HepG2 (cell line): ENCODE data around the gene TEF. TPM values are rescaled to one million over a fixed set of nuclear protein-coding genes. Genes with fewer than 3 reads are reported as not detected.

Experiments used
- GATAD1 ChIP-seq: IDR thresholded peaks from 2 replicates; pipeline ENCODE4 v1.6.1; 2016; ENCODE audit warnings: missing genetic modification reagents, missing compliant biosample characterization
- JUN ChIP-seq: sonication (generic); formaldehyde crosslinking; IDR thresholded peaks from 2 replicates; pipeline ENCODE4 v1.4.0; 2020; ENCODE audit warnings: mild to moderate bottlenecking, missing genetic modification reagents
- MXI1 ChIP-seq: IDR thresholded peaks from 3 replicates; pipeline ENCODE4 v1.6.1; 2012; ENCODE audit warnings: low read depth, low read length, inconsistent platforms, borderline replicate concordance
- PPARG ChIP-seq: conservative IDR thresholded peaks from 2 replicates; pipeline ENCODE4 v1.6.1; 2016; ENCODE audit warnings: missing biosample characterization, missing genetic modification reagents
- PRPF4 ChIP-seq: fragments of 200-400 bp; formaldehyde crosslinking; IDR thresholded peaks from 2 replicates; pipeline ENCODE4 v1.6.1; 2016; ENCODE audit warnings: low read length, low read depth; ENCODE audit not compliant: poor library complexity, severe bottlenecking
- ZBTB2 ChIP-seq: sonication (generic); formaldehyde crosslinking; IDR thresholded peaks from 2 replicates; pipeline ENCODE4 v1.8.0; 2022; ENCODE audit warnings: low read depth, missing genetic modification reagents
- ZBTB43 ChIP-seq: sonication (generic); formaldehyde crosslinking; conservative IDR thresholded peaks from 2 replicates; pipeline ENCODE4 v1.4.0; 2020; ENCODE audit warnings: missing genetic modification reagents
- ZNF280D ChIP-seq: sonication (generic); formaldehyde crosslinking; IDR thresholded peaks from 2 replicates; pipeline ENCODE4 v1.5.1; 2020; ENCODE audit warnings: mild to moderate bottlenecking, missing genetic modification reagents
- ZNF318 ChIP-seq: sonication (generic); formaldehyde crosslinking; IDR thresholded peaks from 2 replicates; pipeline ENCODE4 v1.4.0; 2020; ENCODE audit warnings: mild to moderate bottlenecking, missing genetic modification reagents
- ZNF430 ChIP-seq: sonication (generic); formaldehyde crosslinking; IDR thresholded peaks from 2 replicates; pipeline ENCODE4 v1.9.0; 2021; ENCODE audit warnings: mild to moderate bottlenecking, missing genetic modification reagents
- ZNF773 ChIP-seq: sonication (generic); formaldehyde crosslinking; IDR thresholded peaks from 2 replicates; pipeline ENCODE4 v1.4.0; 2020; ENCODE audit warnings: missing genetic modification reagents, borderline replicate concordance
- ZNF781 ChIP-seq: sonication (generic); formaldehyde crosslinking; IDR thresholded peaks from 2 replicates; pipeline ENCODE4 v1.5.1; 2020; ENCODE audit warnings: borderline replicate concordance, mild to moderate bottlenecking, missing genetic modification reagents; ENCODE audit errors: not compliant biosample characterization
- polyA plus RNA-seq, 8 experiments: library from polyadenylated mRNA; depleted of rRNA in 3 of 8; stranded (reverse) in 7 of 8; unstranded in 1 of 8; fragments of >200 nt; fragmentation: Illumina TruSeq in 4 of 8; extraction: Trizol in 4 of 8; gene quantifications; 2 replicates each; pipeline versions ENCODE4 v1.2.1 to v1.2.3, GENCODE V29; 2011 to 2016; ENCODE audit warnings: low read depth in 4 of 8, missing spikeins in 1 of 8, mixed read lengths in 1 of 8; ENCODE audit not compliant: insufficient read depth in 1 of 8
- total RNA-seq, 5 experiments: library from RNA; depleted of rRNA; stranded (reverse); fragments of >200 nt; fragmentation: Illumina TruSeq; extraction: Trizol; gene quantifications; 2 replicates each; pipeline ENCODE4 v1.2.3, GENCODE V29; 2016; ENCODE audit warnings: low read depth in 1 of 5

Gene TEF
- total and polyA plus RNA-seq, 2 of the 13 experiments (the other 11 are each of a cell fraction or from before 2014, with no cell fraction given), result 7.6 to 11.2 TPM

- TF ChIP-seq ZNF280D (CRISPR knock-in tag), result 0 out of 2 replicates have a peak, but pooled peaks have one; percentile 55
- TF ChIP-seq ZNF773 (CRISPR knock-in tag), result peak; percentile 94; the same call in 1 of the 2 replicates
- peak; percentile 97 for TF ChIP-seq ZNF430 (CRISPR knock-in tag)
- TF ChIP-seq MXI1, result peak; percentile 90; the same call in 2 of the 3 replicates
- peak; percentile 85; the same call in 1 of the 2 replicates for TF ChIP-seq ZBTB43
- peak; percentile 86 for TF ChIP-seq ZNF781 (CRISPR knock-in tag)
- peak; percentile 87 for TF ChIP-seq ZNF318 (CRISPR knock-in tag)
- peak; percentile 73 for TF ChIP-seq PPARG (CRISPR knock-in tag)
- TF ChIP-seq GATAD1, result peak; percentile 86
- TF ChIP-seq ZBTB2 (CRISPR knock-in tag), result peak; percentile 87
- no peak for TF ChIP-seq PRPF4
- 0 out of 2 replicates have a peak, but pooled peaks have one; percentile 34 for TF ChIP-seq JUN (CRISPR knock-in tag)
Measured at GRCh38 chr22:41446639-41447434, 65.1 kb downstream of the TEF start, which contains the start of gene TOB2 (continued).
